Glomerular endothelial cell (primary cell): Measurements from ENCODE around the gene SPEM3. TPM values are rescaled to one million over a fixed set of nuclear protein-coding genes. Genes with fewer than 3 reads are reported as not detected.

Experiments used
- total RNA-seq: library from RNA; depleted of rRNA; stranded (reverse); fragments of >200 nt; gene quantifications from 2 replicates; pipeline ENCODE4 v1.2.3, GENCODE V29; 2015

SPEM3 gene
- total RNA-seq, 1 donor from 2014 or later = not detected

Other genes starting within 250 kb of the SPEM3 start
- 2.6 and 5.4 TPM in 2 replicates for gene ASGR1, start 249.5 kb upstream of the SPEM3 start, total RNA-seq
- gene DLG4, start 209.0 kb upstream of the SPEM3 start, total RNA-seq = 10.8 and 22.3 TPM in 2 replicates
- 252 and 369 TPM in 2 replicates for gene ACADVL, start 208.9 kb upstream of the SPEM3 start, total RNA-seq
- 36.9 and 41.6 TPM in 2 replicates for gene DVL2, start 194.3 kb upstream of the SPEM3 start, total RNA-seq
- gene PHF23, start 189.4 kb upstream of the SPEM3 start, total RNA-seq = 42.9 and 53.0 TPM in 2 replicates
- gene GABARAP, start 186.4 kb upstream of the SPEM3 start, total RNA-seq = 548 and 565 TPM in 2 replicates
- 55.4 and 73.5 TPM in 2 replicates for gene CTDNEP1, start 177.1 kb upstream of the SPEM3 start, total RNA-seq
- 27.5 and 27.7 TPM in 2 replicates for gene ELP5, start 176.6 kb upstream of the SPEM3 start, total RNA-seq
- gene CLDN7, start 166.4 kb upstream of the SPEM3 start, total RNA-seq = 1.9 and 2.1 TPM in 2 replicates
- gene SLC2A4, start 147.1 kb upstream of the SPEM3 start, total RNA-seq = not detected in 2 replicates
- gene YBX2, start 134.2 kb upstream of the SPEM3 start, total RNA-seq = not detected in 2 replicates
- gene EIF5A, start 121.2 kb upstream of the SPEM3 start, total RNA-seq = 432 and 433 TPM in 2 replicates
- 48.2 and 64.6 TPM in 2 replicates for gene GPS2, start 113.5 kb upstream of the SPEM3 start, total RNA-seq
- 15.5 and 16.4 TPM in 2 replicates for gene NEURL4, start 99.5 kb upstream of the SPEM3 start, total RNA-seq
- 53.1 TPM in 1 of 2 replicates, not detected in the other for gene ACAP1, start 92.3 kb upstream of the SPEM3 start, total RNA-seq
- 7.1 and 8.5 TPM in 2 replicates for gene KCTD11, start 76.7 kb upstream of the SPEM3 start, total RNA-seq
- gene TMEM95, start 73.7 kb upstream of the SPEM3 start, total RNA-seq = not detected in 2 replicates
- gene TNK1, start 47.8 kb upstream of the SPEM3 start, total RNA-seq = 0.19 and 0.23 TPM in 2 replicates
- gene PLSCR3, start 34.3 kb upstream of the SPEM3 start, total RNA-seq = 74.1 and 82.8 TPM in 2 replicates
- gene TMEM256, start 24.8 kb upstream of the SPEM3 start, total RNA-seq = 56.7 and 73.7 TPM in 2 replicates
- gene NLGN2, start 21.0 kb upstream of the SPEM3 start, total RNA-seq = 15.7 and 21.7 TPM in 2 replicates
- gene SPEM1, start 8.5 kb upstream of the SPEM3 start, total RNA-seq = not detected in 2 replicates
- gene SPEM2, start 3.2 kb upstream of the SPEM3 start, total RNA-seq = not detected in 2 replicates
- gene TMEM102, start 6.6 kb downstream of the SPEM3 start, total RNA-seq = 11.6 and 15.4 TPM in 2 replicates
- 0.44 and 0.88 TPM in 2 replicates for gene FGF11, start 10.7 kb downstream of the SPEM3 start, total RNA-seq
- 5.7 and 9.6 TPM in 2 replicates for gene CHRNB1, start 16.2 kb downstream of the SPEM3 start, total RNA-seq
- 41.8 and 43.9 TPM in 2 replicates for gene ZBTB4, start 50.8 kb downstream of the SPEM3 start, total RNA-seq
- not detected in 2 replicates for gene SLC35G6, start 52.6 kb downstream of the SPEM3 start, total RNA-seq
- gene POLR2A, start 55.5 kb downstream of the SPEM3 start, total RNA-seq = 81.5 and 124 TPM in 2 replicates
- gene TNFSF12, start 120.2 kb downstream of the SPEM3 start, total RNA-seq = 30.3 and 38.2 TPM in 2 replicates
- gene TNFSF13, start 129.9 kb downstream of the SPEM3 start, total RNA-seq = 1.5 and 6.7 TPM in 2 replicates
- gene SENP3, start 133.1 kb downstream of the SPEM3 start, total RNA-seq = 60.7 and 79.5 TPM in 2 replicates
- 4.1 and 8.8 TPM in 2 replicates for gene CD68, start 150.8 kb downstream of the SPEM3 start, total RNA-seq
- gene MPDU1, start 155.0 kb downstream of the SPEM3 start, total RNA-seq = 117 and 164 TPM in 2 replicates
- gene SOX15, start 161.2 kb downstream of the SPEM3 start, total RNA-seq = not detected in 2 replicates
- 32.4 and 35.4 TPM in 2 replicates for gene FXR2, start 186.0 kb downstream of the SPEM3 start, total RNA-seq
- 42.6 and 47.6 TPM in 2 replicates for gene SAT2, start 199.0 kb downstream of the SPEM3 start, total RNA-seq
- 0.58 TPM in 1 of 2 replicates, not detected in the other for gene SHBG, start 201.3 kb downstream of the SPEM3 start, total RNA-seq
- not detected in 2 replicates for gene ATP1B2, start 222.1 kb downstream of the SPEM3 start, total RNA-seq